Measurements from ENCODE around the gene ENOX2. TPM values are rescaled to one million over a fixed set of nuclear protein-coding genes. Genes with fewer than 3 reads are reported as not detected.

The ENOX2 gene
- polyA plus RNA-seq, 2 donors, result 2.2 to 5.1 TPM

DNA sequence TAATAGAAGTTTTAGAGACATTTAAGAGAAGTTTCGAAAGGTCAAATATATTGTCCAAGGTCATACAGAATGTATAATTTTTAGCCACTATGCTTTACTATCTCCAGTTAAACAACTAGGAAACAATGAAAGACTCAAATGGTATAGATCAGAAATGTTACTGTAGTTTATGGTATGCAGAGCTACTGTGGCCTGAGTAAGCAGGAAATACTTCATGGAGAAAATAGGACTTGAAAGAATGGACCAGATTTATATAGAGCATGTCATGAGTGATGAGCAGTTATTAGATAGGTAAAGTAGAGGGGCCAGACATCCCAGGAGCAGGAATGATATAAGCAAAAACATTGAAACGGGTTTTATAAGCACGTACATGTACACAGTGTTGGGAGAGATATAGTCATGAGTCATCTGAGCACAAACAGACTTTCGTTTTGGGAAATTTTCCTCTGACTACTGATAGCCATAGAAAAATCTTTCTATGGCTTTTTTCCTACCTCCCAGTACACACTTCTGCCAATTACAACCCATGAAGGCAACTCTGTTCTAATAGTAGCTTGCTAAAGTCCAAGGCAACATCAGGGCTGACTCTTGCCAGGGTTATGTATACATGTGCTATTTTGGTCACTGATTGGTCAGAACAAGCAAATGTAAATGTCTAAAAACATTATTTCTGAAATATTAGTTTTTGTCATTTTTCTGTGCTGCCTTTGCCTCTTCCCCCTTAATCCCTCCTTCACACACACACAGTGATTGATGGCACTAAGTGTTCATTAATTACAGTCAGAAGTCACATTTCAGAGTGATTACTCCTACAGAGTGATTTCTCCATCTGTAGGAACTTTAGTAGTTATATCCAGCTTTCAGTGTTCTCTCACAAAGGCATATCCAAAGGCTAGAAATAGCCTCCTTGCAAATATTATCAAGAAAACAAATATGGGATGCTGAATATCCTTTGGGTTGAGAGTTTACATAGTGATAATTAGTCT, 198.7 kb downstream of the ENOX2 start:
- H3K27me3 ChIP-seq (ENCODE audit: control insufficient read depth in 1 of 2, insufficient read depth in 2 of 2, low read length in 2 of 2), result peaks cover 0 to 2% of the 10 kb centered on the region in 2 donors
- H3K9me3 ChIP-seq (ENCODE audit: control insufficient read depth in 2 of 2, insufficient read depth in 1 of 2, low read depth in 1 of 2, low read length in 1 of 2), result no peaks in the 10 kb centered on the region
- H3K4me1 ChIP-seq (ENCODE audit: control insufficient read depth in 2 of 2, insufficient read depth in 2 of 2, low read length in 1 of 2), result no peaks in the 10 kb centered on the region
- H3K27ac ChIP-seq (ENCODE audit: low read depth in 2 of 2, low read length in 1 of 2), result no peak overlapping the region
- H3K36me3 ChIP-seq (ENCODE audit: control insufficient read depth in 2 of 2, insufficient read depth in 2 of 2, low read length in 1 of 2), result no peaks in the 10 kb centered on the region
- WGBS, 2 donors, result 50 to 51% methylated on average over 4 of the region's 4 CpGs
- H3K4me3 ChIP-seq (ENCODE audit: low read depth in 1 of 2, low read length in 2 of 2), result no peak overlapping the region

DNA sequence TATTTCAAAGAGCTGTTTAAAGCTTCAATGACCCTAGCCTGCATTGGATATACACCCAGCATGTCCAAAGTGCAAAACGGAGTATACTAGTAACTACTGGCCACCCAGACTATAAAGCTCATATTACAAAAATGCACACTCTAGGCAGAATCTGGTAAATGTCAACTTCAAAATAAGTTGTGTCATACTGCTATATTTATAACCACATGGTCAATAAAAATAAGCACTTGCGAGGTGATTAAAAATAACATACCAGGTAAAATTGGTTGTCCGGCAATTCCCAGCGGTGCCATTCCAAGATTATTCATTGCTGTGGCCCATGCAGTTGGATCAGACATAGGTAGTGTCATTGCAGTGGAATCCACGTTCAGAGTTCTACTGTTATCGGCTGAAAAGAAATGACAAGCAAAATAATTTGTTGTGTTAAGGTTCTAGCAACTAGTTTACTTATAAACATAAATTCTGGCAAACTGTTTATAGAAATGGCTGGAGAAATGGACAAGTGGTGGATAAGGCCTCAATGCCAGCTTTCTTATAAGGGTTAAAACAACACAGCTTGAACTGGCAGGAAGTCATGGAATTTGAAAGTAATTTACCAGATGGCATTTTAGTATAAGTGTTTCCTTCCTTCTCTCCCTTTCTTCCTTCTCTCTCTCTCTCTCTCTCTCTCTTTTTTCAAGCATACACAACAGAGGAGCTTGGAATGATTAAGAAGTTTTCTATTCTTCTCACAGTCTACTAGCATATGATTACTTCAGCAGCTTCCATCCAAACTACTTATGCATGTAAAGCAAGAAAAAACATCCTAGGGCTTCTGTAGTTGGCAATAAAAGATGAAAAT, 199.9 kb downstream of the ENOX2 start:
- H3K36me3 ChIP-seq (ENCODE audit: control insufficient read depth in 2 of 2, insufficient read depth in 2 of 2, low read length in 1 of 2), result no peaks in the 10 kb centered on the region
- no peaks in the 10 kb centered on the region for H3K9me3 ChIP-seq (ENCODE audit: control insufficient read depth in 2 of 2, insufficient read depth in 1 of 2, low read depth in 1 of 2, low read length in 1 of 2)
- no peaks in the 10 kb centered on the region for H3K4me1 ChIP-seq (ENCODE audit: control insufficient read depth in 2 of 2, insufficient read depth in 2 of 2, low read length in 1 of 2)
- 82 to 88% methylated on average over 6 of the region's 6 CpGs for WGBS, 2 donors
- H3K4me3 ChIP-seq (ENCODE audit: low read depth in 1 of 2, low read length in 2 of 2), result no peak overlapping the region
- H3K27me3 ChIP-seq (ENCODE audit: control insufficient read depth in 1 of 2, insufficient read depth in 2 of 2, low read length in 2 of 2), result peaks cover 0 to 2% of the 10 kb centered on the region in 2 donors
- H3K27ac ChIP-seq (ENCODE audit: low read depth in 2 of 2, low read length in 1 of 2), result no peak overlapping the region

DNA sequence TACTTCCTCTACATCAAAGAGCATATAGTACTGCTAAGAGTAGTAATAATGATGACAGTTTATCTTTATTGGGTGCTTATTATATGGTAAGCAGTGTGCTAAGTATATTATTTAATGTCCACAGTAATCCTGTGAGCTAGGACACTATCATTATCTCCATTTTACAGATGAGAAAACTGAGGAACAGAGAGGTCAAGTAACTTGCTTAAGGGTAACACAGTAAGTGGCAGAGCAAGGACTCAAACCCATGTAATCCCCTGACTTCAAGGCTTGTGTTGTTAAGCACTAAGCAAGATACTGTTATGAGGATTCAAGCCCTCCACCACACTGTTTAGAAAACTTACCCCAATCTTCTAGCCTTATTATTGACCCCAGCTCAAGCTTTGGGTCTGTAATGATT, 202.4 kb downstream of the ENOX2 start:
- Histone ChIP-seq H3K4me3 (ENCODE audit: low read depth in 1 of 2, low read length in 2 of 2) (no peak overlapping the region), H3K27ac (ENCODE audit: low read depth in 2 of 2, low read length in 1 of 2) (no peak overlapping the region), H3K4me1 (ENCODE audit: control insufficient read depth in 2 of 2, insufficient read depth in 2 of 2, low read length in 1 of 2) (no peaks in the 10 kb centered on the region), H3K9me3 (ENCODE audit: control insufficient read depth in 2 of 2, insufficient read depth in 1 of 2, low read depth in 1 of 2, low read length in 1 of 2) (no peaks in the 10 kb centered on the region), H3K36me3 (ENCODE audit: control insufficient read depth in 2 of 2, insufficient read depth in 2 of 2, low read length in 1 of 2) (no peaks in the 10 kb centered on the region), H3K27me3 (ENCODE audit: control insufficient read depth in 1 of 2, insufficient read depth in 2 of 2, low read length in 2 of 2) (peaks cover 0 to 2% of the 10 kb centered on the region in 2 donors)

DNA sequence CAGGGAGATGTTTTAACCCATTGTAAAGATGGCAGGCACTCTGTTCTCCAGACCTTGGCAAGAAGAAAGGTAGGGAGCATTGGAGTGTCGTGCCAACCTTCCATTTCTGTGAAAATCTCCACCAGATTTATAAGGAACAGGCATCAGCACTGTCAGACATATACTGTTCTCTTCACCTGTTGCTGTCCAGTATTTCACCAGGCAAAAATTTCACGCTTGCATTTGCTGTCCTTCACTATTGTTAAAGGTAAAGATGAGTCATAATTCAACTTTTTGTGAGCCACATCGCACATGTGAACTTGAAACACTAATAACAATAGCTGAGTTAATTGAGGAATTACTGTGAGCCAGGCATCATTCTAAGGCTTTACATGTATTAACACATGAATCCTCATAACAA, 203.4 kb downstream of the ENOX2 start:
- Histone ChIP-seq H3K36me3 (ENCODE audit: control insufficient read depth in 2 of 2, insufficient read depth in 2 of 2, low read length in 1 of 2) (no peaks in the 10 kb centered on the region), H3K27me3 (ENCODE audit: control insufficient read depth in 1 of 2, insufficient read depth in 2 of 2, low read length in 2 of 2) (peaks cover 0 to 2% of the 10 kb centered on the region in 2 donors), H3K4me3 (ENCODE audit: low read depth in 1 of 2, low read length in 2 of 2) (no peak overlapping the region), H3K9me3 (ENCODE audit: control insufficient read depth in 2 of 2, insufficient read depth in 1 of 2, low read depth in 1 of 2, low read length in 1 of 2) (no peaks in the 10 kb centered on the region), H3K27ac (ENCODE audit: low read depth in 2 of 2, low read length in 1 of 2) (no peak overlapping the region), H3K4me1 (ENCODE audit: control insufficient read depth in 2 of 2, insufficient read depth in 2 of 2, low read length in 1 of 2) (no peaks in the 10 kb centered on the region)
- WGBS, 2 donors, result 55 to 82% methylated on average over 3 of the region's 3 CpGs

DNA sequence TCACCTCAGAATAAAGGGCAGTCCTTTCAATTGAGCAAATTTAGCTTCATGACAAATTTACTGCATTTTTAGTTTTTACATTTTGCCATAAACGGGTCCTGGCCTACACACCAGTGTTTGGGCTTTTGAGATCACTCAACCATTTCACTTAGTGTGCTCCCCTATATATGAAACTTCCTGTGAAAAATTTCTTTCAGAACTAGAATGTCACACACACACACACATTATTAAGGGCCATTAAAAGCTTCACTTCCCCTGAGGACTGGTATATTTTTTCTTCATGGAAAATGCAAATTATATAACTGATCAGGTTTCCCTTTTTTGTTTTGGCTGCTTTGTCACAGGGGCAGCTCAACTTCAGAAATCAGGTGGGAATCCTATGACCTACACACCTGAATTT, 206.5 kb downstream of the ENOX2 start:
- H3K4me1 ChIP-seq (ENCODE audit: control insufficient read depth in 2 of 2, insufficient read depth in 2 of 2, low read length in 1 of 2), result no peaks in the 10 kb centered on the region
- H3K36me3 ChIP-seq (ENCODE audit: control insufficient read depth in 2 of 2, insufficient read depth in 2 of 2, low read length in 1 of 2), result no peaks in the 10 kb centered on the region
- no peak overlapping the region for H3K27ac ChIP-seq (ENCODE audit: low read depth in 2 of 2, low read length in 1 of 2)
- H3K9me3 ChIP-seq (ENCODE audit: control insufficient read depth in 2 of 2, insufficient read depth in 1 of 2, low read depth in 1 of 2, low read length in 1 of 2), result no peaks in the 10 kb centered on the region
- H3K4me3 ChIP-seq (ENCODE audit: low read depth in 1 of 2, low read length in 2 of 2), result no peak overlapping the region
- peaks cover 0 to 2% of the 10 kb centered on the region in 2 donors for H3K27me3 ChIP-seq (ENCODE audit: control insufficient read depth in 1 of 2, insufficient read depth in 2 of 2, low read length in 2 of 2)
- WGBS, 2 donors, result 63 to 66% methylated on average over 1 of the region's 1 CpG

DNA sequence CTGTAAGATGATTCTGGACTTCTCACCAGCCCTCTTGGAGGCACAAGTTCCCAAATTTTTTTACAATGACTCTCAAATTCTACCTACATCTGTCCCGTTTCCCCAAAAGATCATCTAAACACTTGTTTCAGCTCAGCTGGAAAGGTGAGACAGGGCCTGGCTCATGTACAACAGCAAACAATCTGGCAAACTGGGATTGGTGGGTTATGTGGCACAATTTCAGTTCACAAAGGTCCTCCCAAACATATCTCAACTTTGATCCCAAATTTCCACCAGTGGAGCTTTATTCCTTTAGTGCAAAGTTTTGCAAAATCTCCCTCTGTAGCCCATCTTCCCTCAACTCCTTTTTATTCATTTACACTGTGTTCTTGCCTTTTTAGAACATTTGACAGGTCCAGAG, 207.1 kb downstream of the ENOX2 start:
- Histone ChIP-seq H3K27me3 (ENCODE audit: control insufficient read depth in 1 of 2, insufficient read depth in 2 of 2, low read length in 2 of 2) (peaks cover 0 to 1% of the 10 kb centered on the region in 2 donors), H3K9me3 (ENCODE audit: control insufficient read depth in 2 of 2, insufficient read depth in 1 of 2, low read depth in 1 of 2, low read length in 1 of 2) (no peaks in the 10 kb centered on the region), H3K27ac (ENCODE audit: low read depth in 2 of 2, low read length in 1 of 2) (no peak overlapping the region), H3K4me3 (ENCODE audit: low read depth in 1 of 2, low read length in 2 of 2) (no peak overlapping the region), H3K36me3 (ENCODE audit: control insufficient read depth in 2 of 2, insufficient read depth in 2 of 2, low read length in 1 of 2) (no peaks in the 10 kb centered on the region), H3K4me1 (ENCODE audit: control insufficient read depth in 2 of 2, insufficient read depth in 2 of 2, low read length in 1 of 2) (no peaks in the 10 kb centered on the region)
- 64 to 91% methylated on average over 1 of the region's 1 CpG for WGBS, 2 donors

DNA sequence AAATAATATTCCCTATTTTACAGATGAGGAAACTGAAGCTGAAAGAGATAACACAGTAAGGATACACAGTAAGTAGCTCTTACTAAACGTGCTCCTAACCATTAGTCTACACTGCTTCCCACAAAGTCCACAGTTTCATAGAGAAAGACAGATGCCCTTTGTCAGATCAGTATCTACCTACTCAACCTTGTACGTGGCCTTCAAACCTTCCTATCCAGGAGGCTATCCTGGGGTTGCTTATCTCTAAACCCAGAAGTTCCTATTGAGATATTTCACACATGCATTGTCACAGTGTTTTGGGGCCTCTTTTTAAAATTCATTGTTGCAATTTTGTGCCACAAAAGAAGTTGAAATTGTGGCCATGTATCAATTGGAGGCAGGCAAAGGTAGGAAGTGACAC, 208.0 kb downstream of the ENOX2 start:
- H3K4me3 ChIP-seq (ENCODE audit: low read depth in 1 of 2, low read length in 2 of 2), result no peak overlapping the region
- H3K27ac ChIP-seq (ENCODE audit: low read depth in 2 of 2, low read length in 1 of 2), result no peak overlapping the region
- H3K36me3 ChIP-seq (ENCODE audit: control insufficient read depth in 2 of 2, insufficient read depth in 2 of 2, low read length in 1 of 2), result no peaks in the 10 kb centered on the region
- no peaks in the 10 kb centered on the region for H3K4me1 ChIP-seq (ENCODE audit: control insufficient read depth in 2 of 2, insufficient read depth in 2 of 2, low read length in 1 of 2)
- H3K9me3 ChIP-seq (ENCODE audit: control insufficient read depth in 2 of 2, insufficient read depth in 1 of 2, low read depth in 1 of 2, low read length in 1 of 2), result no peaks in the 10 kb centered on the region
- WGBS, 2 donors, result 65 to 89% methylated on average over 2 of the region's 2 CpGs
- H3K27me3 ChIP-seq (ENCODE audit: control insufficient read depth in 1 of 2, insufficient read depth in 2 of 2, low read length in 2 of 2), result no peaks in the 10 kb centered on the region

DNA sequence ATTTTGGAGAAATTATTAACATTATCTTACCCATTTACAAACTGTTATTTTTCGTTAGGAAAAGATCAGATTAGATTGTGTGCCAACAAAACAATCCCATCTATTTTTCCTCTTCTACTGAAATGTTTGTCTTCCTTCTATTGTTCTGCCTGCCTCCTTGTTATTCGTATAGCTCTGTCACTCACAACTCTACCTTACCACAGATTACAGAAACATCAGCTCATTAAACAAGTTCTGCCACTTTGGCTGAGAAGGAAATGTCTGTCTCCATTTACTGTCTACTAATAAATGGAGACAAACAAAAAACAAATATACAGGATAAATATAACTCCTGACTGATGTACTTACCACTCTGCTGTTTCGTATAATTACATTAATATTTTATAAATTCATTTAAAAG, 211.4 kb downstream of the ENOX2 start:
- Histone ChIP-seq H3K9me3 (ENCODE audit: control insufficient read depth in 2 of 2, insufficient read depth in 1 of 2, low read depth in 1 of 2, low read length in 1 of 2) (no peaks in the 10 kb centered on the region), H3K36me3 (ENCODE audit: control insufficient read depth in 2 of 2, insufficient read depth in 2 of 2, low read length in 1 of 2) (peaks cover 0 to 6% of the 10 kb centered on the region in 2 donors), H3K27me3 (ENCODE audit: control insufficient read depth in 1 of 2, insufficient read depth in 2 of 2, low read length in 2 of 2) (no peaks in the 10 kb centered on the region), H3K27ac (ENCODE audit: low read depth in 2 of 2, low read length in 1 of 2) (no peak overlapping the region), H3K4me3 (ENCODE audit: low read depth in 1 of 2, low read length in 2 of 2) (no peak overlapping the region), H3K4me1 (ENCODE audit: control insufficient read depth in 2 of 2, insufficient read depth in 2 of 2, low read length in 1 of 2) (no peaks in the 10 kb centered on the region)
- 62 to 72% methylated on average over 3 of the region's 3 CpGs for WGBS, 2 donors

DNA sequence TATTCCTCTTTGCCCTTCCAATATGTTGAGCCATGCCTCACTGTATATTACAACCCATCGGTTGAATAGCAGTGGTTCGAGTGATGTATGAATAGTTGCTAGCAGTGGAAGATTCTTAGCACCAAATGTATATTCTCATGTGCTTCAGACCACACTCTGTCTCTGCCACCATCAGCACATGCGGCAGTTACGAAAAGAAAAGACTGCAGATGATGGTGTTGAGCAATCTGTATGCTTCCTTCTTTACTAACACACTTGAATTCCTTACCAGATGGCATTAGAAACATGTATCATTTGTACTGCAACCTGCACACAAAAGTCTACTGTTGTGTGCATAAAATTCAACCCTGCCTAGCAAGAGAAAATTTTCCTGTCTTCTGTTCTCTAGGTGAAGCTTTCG, 214.6 kb downstream of the ENOX2 start:
- no peaks in the 10 kb centered on the region for H3K9me3 ChIP-seq (ENCODE audit: control insufficient read depth in 2 of 2, insufficient read depth in 1 of 2, low read depth in 1 of 2, low read length in 1 of 2)
- no peaks in the 10 kb centered on the region for H3K4me1 ChIP-seq (ENCODE audit: control insufficient read depth in 2 of 2, insufficient read depth in 2 of 2, low read length in 1 of 2)
- H3K27me3 ChIP-seq (ENCODE audit: control insufficient read depth in 1 of 2, insufficient read depth in 2 of 2, low read length in 2 of 2), result no peaks in the 10 kb centered on the region
- H3K27ac ChIP-seq (ENCODE audit: low read depth in 2 of 2, low read length in 1 of 2), result no peak overlapping the region
- H3K36me3 ChIP-seq (ENCODE audit: control insufficient read depth in 2 of 2, insufficient read depth in 2 of 2, low read length in 1 of 2), result peaks cover 0 to 6% of the 10 kb centered on the region in 2 donors
- WGBS, 2 donors, result 83 to 94% methylated on average over 5 of the region's 5 CpGs
- H3K4me3 ChIP-seq (ENCODE audit: low read depth in 1 of 2, low read length in 2 of 2), result no peak overlapping the region

All from esophagus (tissue), 2 donors.